GM18951 (cell line): ENCODE data around the gene OR52N5.

ENCODE experiments used
- POLR2A ChIP-seq: IDR thresholded peaks from 4 replicates; pipeline ENCODE4 v1.6.1; 2011; ENCODE audit warnings: mild to moderate bottlenecking; ENCODE audit not compliant: insufficient read length, insufficient read depth; ENCODE audit errors: extremely low read depth
- in situ Hi-C: fragments of 300-500 bp; cut with MboI; formaldehyde crosslinking; loops from one replicate; pipeline ENCODE4 v1.12.0; 2022; ENCODE audit warnings: low sequenced_read_pairs, mixed read lengths, inconsistent platforms; ENCODE audit not compliant: unreplicated experiment

The OR52N5 gene

GRCh38 chr11:5783255-5783654 lies at the start of gene OR52N5:
OR52N5 (minus strand) TSS chr11:5783355; CDS start chr11:5778634, 4,721 bp downstream.
- TF ChIP-seq POLR2A = no peak
- in situ Hi-C loops = no loop called here

DNA sequence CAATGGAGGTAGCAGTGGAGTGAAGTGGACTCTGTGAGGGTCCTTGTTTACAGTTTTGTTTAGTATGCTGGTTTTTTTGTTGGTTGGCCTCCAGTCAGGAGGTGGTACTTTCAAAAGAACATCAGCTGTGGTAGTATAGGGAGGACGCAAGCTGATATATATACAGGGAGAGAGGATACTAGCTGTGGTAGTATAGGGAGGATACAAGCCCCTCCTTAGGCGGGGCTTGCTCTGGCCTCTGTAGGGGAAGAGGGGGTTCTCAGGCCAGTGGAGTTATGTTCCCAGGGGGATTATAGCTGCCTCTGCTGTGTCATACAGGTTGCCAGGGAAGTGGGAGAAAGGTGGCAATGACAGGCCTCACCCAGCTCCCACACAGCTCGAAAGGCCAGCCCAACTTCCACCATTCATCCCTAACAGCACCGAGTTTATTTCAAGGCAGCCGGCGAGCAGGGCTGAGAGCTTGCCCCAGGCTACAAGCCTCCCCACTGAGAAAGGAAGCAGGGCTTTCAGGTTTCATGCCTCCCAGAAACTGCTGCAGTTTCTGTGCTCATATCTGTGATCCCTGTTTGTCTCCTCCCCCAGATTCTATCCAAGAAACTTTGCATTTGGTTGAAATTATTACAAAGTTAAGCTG lies 48.2 kb upstream of the OR52N5 start:
- TF ChIP-seq POLR2A = no peak
- in situ Hi-C loops = no loop called here

DNA sequence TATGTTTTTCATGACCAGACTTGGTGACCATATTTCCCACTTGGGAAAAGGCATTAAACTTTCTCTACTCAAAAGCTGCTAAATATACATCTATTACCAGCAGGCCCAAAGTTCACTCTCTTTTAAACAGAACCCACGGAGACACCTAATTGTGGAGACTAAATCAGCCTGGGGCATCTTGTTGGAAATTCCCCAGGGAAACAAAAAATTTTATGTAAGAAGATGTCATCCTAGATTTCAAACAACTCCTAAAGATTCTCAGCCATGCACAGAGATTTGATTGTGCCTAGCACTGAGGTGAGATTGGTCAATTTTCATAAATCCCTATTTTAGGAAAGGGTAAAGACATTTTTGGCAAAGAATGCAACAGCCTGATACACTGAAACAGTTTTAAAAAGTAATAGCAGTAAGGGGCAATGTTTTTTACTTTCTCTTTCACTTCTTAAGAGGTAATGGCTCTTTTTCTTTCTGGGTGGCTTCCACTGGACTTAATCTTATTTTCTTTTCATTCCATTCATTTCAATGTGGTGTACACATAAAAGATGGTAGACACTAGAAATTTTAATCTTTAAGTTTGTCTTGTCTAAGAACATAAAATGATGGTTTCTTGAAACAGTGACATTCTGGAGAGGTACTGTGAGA lies 35.2 kb upstream of the OR52N5 start:
- in situ Hi-C loops = loop anchor here (25.0 kb wide), 1 partner anchor 356 kb away; no protein-coding TSS in a partner anchor
- TF ChIP-seq POLR2A = no peak

GRCh38 chr11:5815534-5815933 lies 32.4 kb upstream of the OR52N5 start:
- no peak for TF ChIP-seq POLR2A
- in situ Hi-C loops = loop anchor here (25.0 kb wide), 1 partner anchor 353 kb away; no protein-coding TSS in a partner anchor

DNA sequence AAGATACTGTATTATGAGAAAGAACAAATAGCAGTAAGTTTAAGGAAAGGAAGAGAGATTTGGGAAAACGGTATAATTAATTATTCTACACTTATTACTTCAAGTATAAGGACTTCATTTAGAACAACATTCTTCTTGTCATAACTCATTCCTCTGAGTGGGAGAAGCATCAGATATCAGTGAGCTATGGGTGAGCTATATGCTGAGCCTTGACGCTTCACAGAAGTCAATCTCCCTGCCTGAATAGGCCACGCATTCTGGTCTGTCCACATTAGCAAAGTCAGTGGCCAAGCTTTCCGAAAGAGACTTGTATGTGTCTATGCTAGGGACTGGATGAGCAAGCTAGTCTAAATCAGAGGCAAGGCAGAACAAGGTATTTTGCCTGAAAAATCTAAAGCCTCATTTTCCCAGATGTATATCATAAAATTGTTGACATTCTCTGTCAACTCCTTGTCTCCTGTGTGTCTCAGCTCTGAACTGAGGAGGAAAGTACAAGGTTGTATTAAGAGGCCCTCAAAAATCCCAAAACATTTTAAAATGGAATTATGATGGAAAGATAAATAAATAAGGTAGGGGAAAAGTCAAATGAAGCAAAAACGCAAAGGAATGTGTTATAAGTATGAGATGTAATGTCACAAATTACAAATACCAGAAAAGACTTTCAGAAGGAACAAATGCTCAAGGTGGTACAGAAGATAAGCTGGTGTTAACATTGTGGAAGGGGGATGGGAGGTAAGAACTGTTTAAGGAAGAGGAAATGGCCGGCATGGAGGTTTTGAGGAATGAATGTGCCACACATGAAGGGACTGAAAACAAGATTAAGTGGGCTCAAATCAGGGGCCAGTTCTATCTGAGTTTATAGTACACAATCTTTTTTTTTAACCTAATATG lies 27.0 kb upstream of the OR52N5 start:
- no peak for TF ChIP-seq POLR2A

GRCh38 chr11:5809122-5809519 lies 26.0 kb upstream of the OR52N5 start:
- no peak for TF ChIP-seq POLR2A
- in situ Hi-C loops = loop anchor here (25.0 kb wide), 1 partner anchor 347 kb away; no protein-coding TSS in a partner anchor

More for the DNA sequence above, 27.0 kb upstream of the OR52N5 start:
- in situ Hi-C loops = loop anchor here (25.0 kb wide), 1 partner anchor 348 kb away; no protein-coding TSS in a partner anchor

GRCh38 chr11:5808500-5809121 lies 25.5 kb upstream of the OR52N5 start, which contains the start of gene OR52N2:
OR52N2 (plus strand) TSS chr11:5808924; CDS start chr11:5820336, 11,412 bp downstream.
- in situ Hi-C loops = loop anchor here (25.0 kb wide), 1 partner anchor 346 kb away; no protein-coding TSS in a partner anchor
- TF ChIP-seq POLR2A = no peak

DNA sequence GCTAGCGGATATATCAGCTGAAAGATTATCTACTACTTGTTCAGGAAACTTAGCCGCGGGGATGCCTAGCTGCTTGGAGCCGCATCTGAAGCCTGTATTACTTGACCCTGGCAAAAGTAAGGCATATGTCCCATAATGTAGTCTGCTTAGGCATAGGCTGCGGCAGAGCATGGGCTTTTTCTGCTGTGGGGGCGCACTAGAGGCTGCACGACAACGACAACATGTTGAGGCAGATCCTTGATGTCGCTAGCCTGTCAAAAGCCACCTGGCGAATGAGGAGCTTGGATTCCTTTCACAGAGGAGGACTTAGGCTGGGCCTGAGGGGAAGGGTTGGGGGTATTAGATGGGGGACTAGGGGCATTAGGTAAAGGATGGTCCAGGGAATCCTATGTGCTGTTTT lies 24.4 kb upstream of the OR52N5 start:
- TF ChIP-seq POLR2A = no peak
- in situ Hi-C loops = loop anchor here (25.0 kb wide), 1 partner anchor 345 kb away; no protein-coding TSS in a partner anchor

GRCh38 chr11:5803982-5804381 lies 20.8 kb upstream of the OR52N5 start:
- no peak for TF ChIP-seq POLR2A
- in situ Hi-C loops = loop anchor here (25.0 kb wide), 1 partner anchor 342 kb away; no protein-coding TSS in a partner anchor

GRCh38 chr11:5796541-5796940 lies 13.4 kb upstream of the OR52N5 start:
- no peak for TF ChIP-seq POLR2A
- in situ Hi-C loops = no loop called here

- TF ChIP-seq POLR2A = no peak
- in situ Hi-C loops = no loop called here
Measured at GRCh38 chr11:5791165-5791564, 8.0 kb upstream of the OR52N5 start, which contains the start of gene OR52N1. OR52N1 (minus strand) TSS chr11:5791265; CDS start chr11:5788816, 2,449 bp downstream.

DNA sequence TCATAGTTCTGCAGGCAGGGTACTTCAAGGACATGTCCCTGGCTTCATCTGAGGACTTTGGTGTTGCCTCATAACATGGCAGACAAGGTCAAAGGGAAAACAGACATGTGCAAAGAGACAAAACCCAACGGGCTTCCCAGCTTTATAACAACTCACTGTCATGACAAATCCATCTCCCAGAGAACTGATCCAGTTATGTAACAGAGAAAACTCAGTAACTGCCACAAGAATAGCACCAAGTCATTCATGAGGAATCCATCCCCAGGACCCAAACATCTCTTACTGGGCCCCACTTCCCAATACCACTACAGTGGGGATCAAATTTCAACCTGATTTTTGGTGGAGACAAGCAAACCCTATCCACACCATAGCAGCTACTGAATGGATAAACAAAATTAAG lies 16.1 kb downstream of the OR52N5 start:
- no peak for TF ChIP-seq POLR2A
- in situ Hi-C loops = no loop called here
